Activated T-cell treated with anti-CD3 and anti-CD28 coated beads for 24 hours (primary cell): ENCODE data around the gene SORCS2.

Source experiments
- DNase-seq: peaks from one replicate; pipeline ENCODE4 v3.0.0-alpha.2; 2020; ENCODE audit warnings: low read depth

Gene SORCS2

DNA sequence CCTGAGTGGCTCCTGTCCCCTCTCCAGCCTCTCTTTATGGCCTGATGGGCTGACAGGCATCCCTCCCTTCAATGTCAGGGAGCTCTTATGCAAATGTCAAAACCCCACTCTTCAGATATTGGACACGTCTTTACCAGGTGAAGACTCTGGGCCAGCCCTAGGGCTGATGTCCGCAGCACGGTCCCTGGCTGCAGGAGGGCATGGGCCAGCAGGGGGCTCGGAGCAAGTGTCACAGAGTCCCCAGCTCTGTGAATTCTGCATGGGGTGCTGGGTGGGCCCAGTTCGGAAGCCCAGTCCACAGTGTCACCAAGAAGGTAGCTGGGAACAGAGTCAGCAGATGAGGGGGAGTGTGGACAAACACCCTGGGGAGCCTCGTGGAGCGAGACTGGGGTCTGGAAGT is 282.0 kb downstream of the SORCS2 start:
- no peak for DNase-seq

DNA sequence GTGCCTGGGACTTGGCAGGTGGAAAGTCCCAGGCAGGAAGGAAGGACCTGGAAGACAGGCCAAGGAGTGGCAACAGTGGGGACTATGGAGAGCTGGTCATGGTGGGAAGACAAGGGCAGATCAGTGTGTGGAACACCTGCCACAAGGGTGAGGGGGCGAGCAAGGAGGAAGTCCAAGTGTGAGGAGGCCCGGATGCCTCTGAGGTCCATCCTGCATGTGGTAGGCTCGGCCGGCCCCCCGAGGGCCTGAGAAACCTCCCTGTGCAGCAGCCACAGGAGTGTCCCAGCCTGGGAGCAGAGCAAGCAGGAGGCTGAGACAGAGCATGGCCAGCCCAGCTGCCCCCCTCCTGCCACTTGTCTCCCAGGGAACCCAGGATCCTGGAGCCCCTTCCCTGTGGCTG is 282.9 kb downstream of the SORCS2 start:
- no peak for DNase-seq

DNA sequence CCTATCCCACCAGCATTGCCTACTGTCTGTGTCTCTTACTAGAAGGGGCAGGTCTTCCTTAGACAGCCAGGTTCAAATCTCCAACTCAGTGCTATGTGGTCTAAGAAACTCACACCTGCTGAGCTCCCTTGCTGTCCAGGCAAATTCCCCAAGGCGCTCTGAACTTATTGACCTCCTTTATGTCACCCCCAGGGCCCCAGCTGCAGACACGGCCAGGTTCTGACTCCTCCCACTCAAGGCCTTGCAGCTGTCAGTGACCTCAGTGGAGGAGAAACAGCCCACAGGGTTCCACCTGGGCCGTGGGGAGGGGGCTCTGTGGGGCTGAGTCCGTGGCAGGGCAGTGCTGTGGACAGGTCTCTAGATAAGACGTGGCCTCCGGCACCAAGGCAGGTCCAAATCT is 284.5 kb downstream of the SORCS2 start:
- DNase-seq, result no peak

DNA sequence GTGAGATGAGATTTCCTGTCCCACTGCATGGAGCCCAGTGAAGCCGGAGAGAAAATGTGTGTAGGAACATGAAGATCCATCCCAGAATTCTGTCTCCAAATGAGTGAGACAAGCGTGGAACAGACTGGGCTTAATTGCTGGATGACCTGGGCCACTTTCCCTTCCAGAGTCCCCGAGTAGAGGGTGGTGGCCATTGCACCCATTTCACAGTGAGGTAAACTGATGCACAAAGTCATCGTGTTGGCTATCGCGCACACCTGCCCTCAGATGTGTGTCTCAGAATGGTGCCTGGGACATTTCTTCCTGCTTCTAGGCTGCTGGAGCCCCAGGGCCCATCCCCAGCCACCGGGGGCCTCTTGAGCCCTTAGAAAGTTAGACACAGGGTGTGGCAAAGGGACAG is 285.4 kb downstream of the SORCS2 start:
- DNase-seq, result no peak

DNA sequence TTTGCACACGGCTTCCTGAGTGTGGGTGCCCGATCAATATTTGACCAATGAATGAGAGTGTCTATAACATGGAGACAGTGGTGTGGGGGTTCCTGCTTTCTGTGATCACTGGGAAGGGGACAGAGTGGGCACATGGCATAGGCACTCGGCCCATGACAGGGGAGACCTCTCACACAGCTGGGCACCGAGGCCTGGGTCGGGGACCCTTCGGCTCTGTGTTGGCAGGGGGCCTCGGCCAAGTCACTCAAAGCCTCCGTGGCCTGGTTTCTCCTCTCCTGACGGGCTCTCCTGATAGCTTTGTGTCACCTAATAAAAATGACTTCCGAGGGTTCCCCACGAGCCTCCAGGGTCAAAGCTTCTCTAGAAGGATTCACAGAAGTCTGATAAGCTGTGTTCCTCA is 286.3 kb downstream of the SORCS2 start:
- DNase-seq, result no peak

DNA sequence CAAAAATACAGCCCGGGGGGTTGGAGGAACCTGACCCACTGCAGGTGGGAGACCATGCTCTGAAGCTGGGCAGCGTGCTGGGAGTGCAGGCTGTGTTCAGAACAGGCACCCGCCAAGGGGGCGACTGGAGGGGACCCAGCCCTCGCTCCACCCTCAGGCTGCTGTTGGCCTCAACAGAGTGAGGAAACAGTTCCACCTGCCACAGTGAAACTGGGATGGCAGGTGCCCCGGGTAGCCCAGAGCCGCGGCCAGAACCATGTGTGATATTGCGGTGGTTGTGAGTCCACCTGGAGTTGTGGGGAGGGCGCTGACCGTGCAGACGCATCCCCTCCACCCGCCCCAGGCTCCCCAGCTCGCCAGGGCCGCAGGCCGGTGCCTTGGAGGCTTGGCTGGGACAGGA is 288.1 kb downstream of the SORCS2 start:
- DNase-seq, result no peak

DNA sequence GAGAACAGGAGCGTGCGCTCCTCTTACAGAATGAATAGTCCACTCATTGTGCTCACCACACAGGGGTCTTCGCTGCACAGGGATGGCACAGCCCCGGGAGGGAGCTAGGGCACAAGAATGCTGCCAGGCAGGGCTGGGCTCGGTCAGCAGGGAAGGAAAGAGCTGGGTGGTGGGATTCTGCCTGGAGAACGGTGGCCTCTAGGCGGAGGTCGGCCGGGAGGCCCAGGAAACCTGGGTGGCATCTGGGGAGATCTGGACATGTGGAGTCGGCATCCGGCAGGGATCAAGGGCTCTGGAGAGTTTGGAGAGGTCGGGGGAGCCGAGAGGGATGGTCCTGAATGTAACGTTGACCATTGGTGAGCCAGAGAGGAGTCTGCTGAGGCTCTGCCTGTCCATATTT is 288.9 kb downstream of the SORCS2 start:
- DNase-seq, result no peak

DNA sequence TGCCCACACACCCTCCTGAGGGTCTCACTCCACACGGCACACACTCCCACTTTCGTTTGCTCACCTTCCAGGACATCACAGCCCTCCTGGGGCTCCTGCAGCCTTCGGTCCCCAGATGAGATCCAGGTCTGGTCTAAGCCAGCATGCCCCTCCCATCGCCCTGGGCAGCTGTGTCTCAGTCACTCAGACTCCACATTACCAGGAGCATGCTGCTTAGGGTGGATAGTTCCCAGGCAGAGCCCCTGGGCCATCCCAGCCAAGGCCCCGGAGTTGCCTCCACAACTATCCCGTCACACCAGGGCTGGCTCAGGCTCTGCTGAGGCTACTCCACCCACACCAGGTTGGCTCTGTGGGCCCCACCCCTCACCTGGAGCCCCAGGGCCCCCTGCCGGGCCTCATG is 292.8 kb downstream of the SORCS2 start:
- DNase-seq, result no peak

DNA sequence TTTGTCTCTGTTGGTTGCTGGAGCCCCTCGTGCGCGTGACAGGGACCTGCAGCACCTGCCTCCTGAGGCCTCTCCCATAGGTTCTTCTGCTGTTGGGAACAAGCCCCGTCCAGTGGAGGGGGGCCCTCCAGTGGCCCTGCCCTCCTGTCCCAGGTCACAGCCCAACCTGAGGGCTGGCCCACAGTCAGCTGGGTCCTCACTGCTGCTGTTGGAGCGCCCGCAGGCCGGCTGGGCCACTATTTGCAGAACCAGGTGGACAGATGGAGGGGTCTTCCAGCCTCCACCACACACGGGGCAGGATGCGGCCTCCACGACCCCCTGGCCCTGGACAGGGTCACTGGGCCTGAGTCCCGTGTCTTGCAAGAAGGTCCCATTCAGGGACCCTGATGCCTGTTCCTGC is 293.8 kb downstream of the SORCS2 start:
- no peak for DNase-seq

DNA sequence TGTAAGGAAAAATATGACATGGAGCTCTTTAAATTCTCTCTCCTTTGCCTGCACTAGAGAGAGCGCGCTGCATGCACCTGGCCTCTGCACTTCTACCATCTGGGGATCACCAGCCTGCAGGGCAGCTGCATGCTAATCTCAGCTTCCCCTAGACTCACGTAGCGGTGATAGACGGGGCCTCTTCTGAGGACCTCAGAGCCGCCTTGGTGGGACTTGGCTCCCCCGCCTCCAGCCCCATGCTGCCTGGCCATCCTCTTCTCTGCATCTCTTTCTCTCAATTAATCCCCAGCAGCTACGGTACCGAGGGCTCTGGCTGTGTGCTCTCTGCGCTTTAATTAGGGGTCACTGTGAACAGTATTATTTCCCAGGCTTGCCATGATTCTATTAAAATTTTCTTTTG is 295.2 kb downstream of the SORCS2 start:
- DNase-seq, result no peak

DNA sequence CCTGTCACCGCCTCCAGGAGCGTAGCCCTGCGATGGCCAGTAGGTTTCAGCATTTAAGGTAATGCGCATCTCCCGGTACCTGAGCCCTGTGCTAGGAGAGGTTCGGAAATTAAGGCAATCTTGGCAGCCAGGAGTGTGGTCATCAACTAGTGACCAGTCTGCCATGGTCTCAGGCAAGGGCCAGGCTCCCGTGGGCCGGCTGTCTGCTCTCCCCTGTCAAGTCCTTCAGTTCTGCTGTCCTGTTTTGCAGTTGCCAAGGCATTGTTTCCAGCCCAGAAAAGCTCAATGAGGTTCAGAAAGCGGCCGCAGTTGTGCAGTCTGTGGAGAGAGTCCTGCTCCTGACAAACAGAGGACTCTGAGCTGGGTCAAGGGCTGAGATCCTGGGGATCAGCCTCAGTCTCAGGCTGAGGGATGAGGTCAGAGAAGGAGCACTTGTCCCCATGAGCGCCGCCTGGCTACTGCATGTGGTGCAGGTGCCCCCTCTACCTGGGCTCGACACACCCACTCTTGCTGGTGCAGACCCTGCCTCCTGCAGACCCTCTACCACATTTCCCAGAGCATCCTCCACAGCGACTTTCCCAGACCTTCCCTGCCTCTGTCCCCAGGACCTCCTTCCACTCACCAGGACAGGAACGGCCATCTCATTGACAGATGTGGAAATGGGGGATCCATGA is 295.8 kb downstream of the SORCS2 start:
- no peak for DNase-seq

DNA sequence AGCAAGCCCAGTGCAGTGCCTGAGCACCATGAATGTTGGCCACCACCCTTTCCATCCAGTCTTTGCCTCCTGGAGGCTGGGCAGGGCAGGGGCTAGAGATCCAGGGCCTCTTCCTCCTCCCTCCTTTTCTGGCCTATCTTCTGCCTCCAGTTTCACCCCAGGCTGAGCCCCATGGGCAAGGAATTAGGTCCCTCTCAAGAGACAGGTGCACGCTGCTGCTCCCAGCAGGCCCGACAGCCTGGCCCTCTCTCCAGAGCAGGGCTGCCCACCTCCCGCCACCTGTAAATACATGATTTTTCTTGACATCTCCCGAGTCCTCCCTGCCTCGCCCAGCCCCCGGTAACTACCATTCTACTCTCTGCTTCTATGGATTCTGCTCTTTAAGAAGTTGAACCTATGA is 299.6 kb downstream of the SORCS2 start:
- no peak for DNase-seq

DNA sequence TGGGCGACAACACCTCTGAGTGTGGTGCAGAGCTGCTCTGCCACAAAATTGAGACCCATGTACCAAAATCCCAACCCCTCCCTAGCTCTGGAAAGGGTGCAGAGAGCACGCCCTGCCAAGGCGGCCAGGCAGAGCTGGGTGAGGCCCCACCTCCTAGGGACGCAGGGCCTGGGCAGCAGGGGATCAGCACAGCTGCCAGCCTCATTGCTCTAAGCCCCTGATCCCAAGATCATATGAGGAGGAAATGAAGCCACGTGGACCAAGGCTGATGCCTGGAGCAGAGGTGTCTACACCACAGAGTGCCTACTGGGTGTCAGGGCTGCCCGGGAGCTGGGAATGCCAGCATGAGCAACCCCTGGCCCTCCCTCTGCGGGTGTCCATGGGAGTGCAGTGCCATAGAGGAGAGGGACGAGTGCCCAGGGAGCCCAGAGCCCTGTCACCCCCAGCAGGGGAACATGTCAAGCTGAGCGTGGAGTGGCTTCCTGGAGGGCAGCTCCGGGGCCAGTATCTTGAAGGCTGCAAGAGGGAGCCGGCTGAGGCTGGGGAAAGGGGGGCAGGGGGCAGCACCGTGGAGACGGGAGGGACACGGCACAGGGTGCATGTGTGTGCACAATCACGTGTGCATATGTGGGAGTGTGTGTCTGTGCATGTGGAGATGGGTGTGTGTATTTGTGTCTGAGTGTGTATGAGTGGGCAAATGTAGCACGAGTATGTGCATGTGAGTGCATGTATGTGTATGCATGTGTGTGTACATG is 306.3 kb downstream of the SORCS2 start:
- no peak for DNase-seq

DNA sequence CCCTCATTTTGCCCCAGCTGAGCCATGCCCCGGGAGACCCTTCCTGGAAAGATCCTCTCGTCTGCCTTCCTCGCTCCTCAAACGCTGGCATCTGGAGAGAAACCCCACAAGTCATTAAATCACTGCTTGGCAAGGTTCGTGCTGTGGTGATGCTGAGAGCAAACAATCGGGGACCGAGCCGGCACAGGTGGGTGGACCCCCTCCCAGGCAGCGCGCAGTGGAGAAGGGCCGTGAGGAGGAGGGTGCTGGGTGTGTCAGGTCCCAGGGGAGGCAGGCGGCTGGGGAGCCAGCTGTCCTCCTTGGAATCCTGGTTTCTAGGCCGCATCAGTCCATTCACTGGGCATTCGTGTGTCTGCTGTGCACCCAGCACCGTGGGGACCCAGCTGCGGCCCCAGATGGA is 307.3 kb downstream of the SORCS2 start:
- DNase-seq, result no peak

DNA sequence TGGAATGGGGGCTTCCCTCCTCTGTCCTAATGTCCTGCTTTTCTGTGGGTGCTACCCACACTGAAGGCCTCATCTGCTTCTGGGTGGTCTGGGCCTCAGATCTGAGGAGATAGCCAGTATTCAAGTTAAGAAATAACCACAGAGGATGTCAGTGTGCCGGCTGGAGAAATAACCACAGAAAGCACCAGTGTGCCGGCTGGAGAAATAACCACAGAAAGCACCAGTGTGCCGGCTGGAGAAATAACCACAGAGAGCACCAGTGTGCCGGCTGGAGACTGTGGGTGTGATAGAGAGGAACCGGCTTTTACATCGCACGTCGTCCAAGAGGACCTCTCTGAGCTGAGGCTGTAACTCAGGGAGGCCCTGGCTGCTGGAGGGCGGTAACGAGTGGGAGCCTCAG is 308.1 kb downstream of the SORCS2 start:
- no peak for DNase-seq

DNA sequence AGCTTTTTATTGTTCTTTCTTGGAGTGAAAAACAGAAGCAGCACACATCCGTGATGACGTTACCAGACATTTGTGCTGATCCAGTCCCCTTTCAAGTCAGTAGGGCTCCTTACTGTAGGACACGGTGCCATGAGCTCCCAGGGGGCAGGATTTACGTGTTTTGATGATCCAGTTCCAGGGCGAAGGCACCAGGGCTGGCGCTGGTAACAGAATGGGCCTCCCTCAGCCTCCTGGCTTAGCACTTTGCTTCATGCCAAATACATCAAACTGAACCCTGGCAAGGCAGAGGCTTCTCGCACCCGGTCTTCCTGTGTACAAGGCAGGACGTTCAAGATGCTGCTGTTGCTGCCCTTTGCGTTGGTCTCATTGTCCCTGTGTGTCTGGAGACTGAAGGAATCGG is 309.0 kb downstream of the SORCS2 start:
- no peak for DNase-seq

DNA sequence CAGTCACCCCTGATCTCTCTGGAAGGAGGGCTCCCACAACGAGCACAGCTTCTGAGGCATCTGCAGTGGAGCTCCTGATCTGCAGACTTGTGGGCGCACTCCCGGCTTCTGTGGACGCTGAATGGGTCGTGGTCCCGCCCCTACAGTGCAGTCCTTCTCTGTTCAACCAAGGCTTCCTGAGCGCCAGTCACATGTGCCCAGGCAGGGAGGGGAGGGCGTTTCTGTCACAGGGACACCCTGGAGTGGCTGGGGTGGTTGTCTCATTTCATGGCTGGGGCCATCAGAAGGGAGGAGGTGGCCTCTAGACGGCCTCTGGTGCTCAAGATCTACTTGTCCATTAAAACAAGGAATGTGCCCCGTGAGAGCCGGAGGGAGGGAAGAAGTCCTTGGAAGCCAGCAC is 309.5 kb downstream of the SORCS2 start:
- no peak for DNase-seq

DNA sequence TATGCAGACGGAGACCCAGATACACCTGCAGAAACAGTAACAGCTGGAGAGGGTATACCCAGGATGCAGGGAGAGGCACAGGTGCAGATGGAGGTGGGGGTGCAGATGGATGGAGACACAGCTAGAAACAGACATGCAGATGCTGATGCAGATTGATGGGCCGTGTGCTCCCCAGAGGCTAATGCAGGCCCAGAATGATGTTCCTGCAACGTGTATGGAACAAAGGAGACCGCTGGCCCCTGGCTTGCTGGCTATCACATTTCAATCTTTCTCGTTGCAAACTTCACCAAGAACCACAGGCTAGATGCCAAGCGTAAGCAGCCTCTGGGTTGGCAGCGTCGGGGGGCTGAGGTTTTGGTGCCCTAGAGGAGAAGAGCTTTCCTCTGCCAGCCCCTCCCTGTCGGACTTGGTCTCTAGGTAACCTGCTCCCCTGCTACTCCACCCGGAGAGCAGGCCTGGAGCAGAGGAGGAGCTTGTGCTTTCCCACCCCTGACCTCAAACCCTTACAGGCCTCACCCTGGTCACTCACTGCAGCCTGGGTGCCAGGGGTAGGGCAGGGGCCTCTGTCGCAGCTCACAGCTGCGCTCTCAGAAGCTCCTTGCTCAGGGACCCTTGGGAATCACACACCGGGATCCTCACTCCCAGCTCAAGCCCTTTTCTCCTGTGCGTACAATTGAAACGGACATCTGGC is 311.4 kb downstream of the SORCS2 start:
- no peak for DNase-seq

DNA sequence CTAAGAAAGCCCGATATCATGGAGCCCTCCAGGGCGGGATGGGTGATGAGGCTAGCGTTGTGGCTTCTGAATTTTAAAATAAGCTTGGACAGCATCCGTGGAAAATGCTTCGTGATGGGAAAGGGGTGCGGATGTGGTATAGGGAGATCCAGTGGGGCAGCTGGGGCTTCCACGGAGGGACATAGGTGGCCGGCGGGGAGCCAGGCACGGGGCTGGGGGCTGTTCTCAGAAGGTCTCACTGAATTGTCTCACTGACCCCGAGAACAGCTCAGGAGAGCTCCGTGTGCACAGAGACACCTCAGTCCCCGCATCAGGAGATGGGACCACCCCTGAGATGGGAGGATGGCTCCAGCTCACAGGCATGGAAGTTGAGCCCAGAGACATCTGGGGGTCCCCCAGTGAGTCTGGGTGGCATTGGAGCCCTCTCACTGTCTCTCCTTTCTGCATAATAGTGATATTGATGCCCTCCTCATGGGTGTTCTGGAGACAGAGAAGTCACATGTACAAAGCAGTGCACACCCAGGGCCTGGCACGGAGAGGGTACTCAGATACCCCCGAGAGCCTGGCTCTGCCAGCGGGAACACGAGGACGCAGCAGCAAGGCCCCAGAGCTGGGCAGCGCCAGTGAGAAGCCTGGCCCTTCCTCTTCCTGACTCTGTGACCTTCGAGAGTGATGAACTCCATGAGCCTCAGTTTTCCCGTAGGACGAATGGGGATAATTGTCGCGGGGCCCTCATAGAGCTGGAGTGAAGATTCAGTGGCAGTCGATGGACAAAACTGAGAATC is 313.0 kb downstream of the SORCS2 start:
- DNase-seq, result no peak

DNA sequence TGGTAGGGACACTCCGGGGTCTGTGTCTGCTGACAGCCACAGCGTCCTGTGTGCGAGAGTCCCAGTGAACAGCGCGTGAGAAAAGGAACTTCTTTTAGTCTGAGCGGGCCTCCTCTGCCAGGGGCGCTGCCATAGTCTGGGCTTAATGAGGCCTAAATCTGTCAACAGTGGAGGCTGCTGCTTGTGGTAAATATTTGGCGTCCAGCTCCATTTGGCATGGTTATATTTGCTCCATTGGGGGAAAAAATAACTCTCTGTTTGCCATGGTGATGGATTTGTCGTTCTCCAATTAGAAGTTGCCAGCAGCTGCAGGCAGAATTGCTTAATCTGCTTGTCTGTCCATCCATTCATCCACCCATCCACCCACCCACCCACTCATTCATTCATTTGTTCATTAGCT is 313.8 kb downstream of the SORCS2 start:
- DNase-seq, result no peak

DNA sequence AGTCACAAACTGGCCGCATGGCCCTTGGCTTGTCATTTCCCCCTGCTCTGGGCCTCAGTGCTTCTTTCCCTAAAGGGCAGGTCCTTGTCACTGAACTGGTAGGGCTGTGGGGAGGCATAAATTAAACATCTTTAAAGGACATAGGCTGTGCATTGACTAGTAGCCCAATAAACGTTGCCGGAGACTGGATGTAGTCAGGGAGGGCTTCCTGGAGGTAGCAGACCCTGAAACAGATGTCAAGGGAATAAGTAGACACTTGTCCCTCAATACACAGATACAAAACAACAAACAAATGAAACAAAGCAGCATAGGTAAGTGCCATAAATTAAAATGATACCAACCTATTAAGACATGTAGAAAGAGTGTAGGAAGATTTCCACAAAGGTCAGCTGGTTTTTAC is 314.2 kb downstream of the SORCS2 start:
- DNase-seq, result no peak

DNA sequence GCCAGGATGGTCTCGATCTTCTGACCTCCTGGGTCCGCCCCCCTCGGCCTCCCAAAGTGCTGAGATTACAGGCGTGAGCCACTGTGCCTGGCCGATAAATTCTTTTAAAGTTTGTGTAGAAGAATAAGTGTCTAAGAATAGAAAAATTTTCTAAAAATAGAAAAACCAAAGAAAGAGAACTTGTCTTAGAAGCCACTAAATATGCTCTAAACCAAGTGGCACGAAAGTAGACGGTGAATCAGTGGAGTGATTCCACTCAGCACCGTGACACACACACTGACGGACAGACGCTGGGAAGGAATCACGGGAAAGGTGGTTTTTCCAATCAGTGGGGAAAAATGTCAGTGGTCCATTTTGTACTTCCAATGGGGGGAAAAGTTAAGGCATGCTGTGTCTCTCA is 315.0 kb downstream of the SORCS2 start:
- DNase-seq, result no peak

DNA sequence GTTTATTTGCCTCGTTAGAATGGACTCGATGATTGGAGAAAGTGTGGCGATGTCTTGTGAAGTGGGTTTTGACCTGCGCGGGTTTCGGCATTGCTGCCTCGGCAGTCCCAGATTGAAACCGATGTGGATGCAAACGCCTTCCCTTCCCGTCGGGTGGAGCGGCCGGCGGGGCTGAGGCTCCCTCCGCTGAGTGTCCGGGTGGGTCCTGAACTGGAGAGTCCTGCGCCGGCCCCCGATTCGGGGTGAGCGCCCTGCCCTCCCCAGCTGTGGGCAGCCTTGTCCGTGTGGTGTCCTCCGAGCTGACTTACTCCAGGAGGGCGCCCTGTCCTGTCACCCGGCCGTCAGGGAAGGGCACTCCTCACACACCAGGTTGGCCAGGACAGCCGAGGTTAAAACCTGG is 317.7 kb downstream of the SORCS2 start:
- no peak for DNase-seq
